ENCODE data around the gene HAO1. TPM values are rescaled to one million over a fixed set of nuclear protein-coding genes. Genes with fewer than 3 reads are reported as not detected.
"Not testable (repeated sequence)": the region's sequence is repeated elsewhere in the genome, so short reads cannot be mapped to it uniquely, and the experiment has no call there.

The HAO1 gene
- total RNA-seq = not detected in 2 replicates

- intact Hi-C loops (cut with micrococcal nuclease) = no loop called here
Measured at GRCh38 chr20:7940341-7940740, at the start of gene HAO1. Gene HAO1, minus strand, starts transcription at chr20:7940458. Its CDS starts 36 bp downstream, at chr20:7940422.

- intact Hi-C loops (cut with micrococcal nuclease) = no loop called here
Measured at GRCh38 chr20:7989379-7989778, 49.1 kb upstream of the HAO1 start.

- intact Hi-C loops (cut with micrococcal nuclease) = no loop called here
Measured at GRCh38 chr20:7985916-7986315, 45.7 kb upstream of the HAO1 start.

- intact Hi-C loops (cut with micrococcal nuclease) = loop anchor here (5.0 kb wide), 2 partner anchors 33 to 108 kb away; partner anchors contain the start of gene TMX4
Measured at GRCh38 chr20:7984192-7984591, 43.9 kb upstream of the HAO1 start.

GRCh38 chr20:7981374-7981773 is 41.1 kb upstream of the HAO1 start:
- intact Hi-C loops (cut with micrococcal nuclease) = loop anchor here (5.0 kb wide), 2 partner anchors 36 to 111 kb away; partner anchors contain the start of gene TMX4

- intact Hi-C loops (cut with micrococcal nuclease) = loop anchor here (5.0 kb wide), 2 partner anchors 37 to 112 kb away; partner anchors contain the start of gene TMX4
Measured at GRCh38 chr20:7980332-7981046, 40.2 kb upstream of the HAO1 start.

- intact Hi-C loops (cut with micrococcal nuclease) = no loop called here
Measured at GRCh38 chr20:7977709-7978108, 37.5 kb upstream of the HAO1 start.

GRCh38 chr20:7975851-7976414 is 35.7 kb upstream of the HAO1 start:
- intact Hi-C loops (cut with micrococcal nuclease) = no loop called here

- intact Hi-C loops (cut with micrococcal nuclease) = no loop called here
Measured at GRCh38 chr20:7974785-7975435, 34.7 kb upstream of the HAO1 start.

GRCh38 chr20:7971536-7972280 is 31.4 kb upstream of the HAO1 start:
- intact Hi-C loops (cut with micrococcal nuclease) = no loop called here

- intact Hi-C loops (cut with micrococcal nuclease) = no loop called here
Measured at GRCh38 chr20:7967199-7967844, 27.1 kb upstream of the HAO1 start.

GRCh38 chr20:7966176-7966575 is 25.9 kb upstream of the HAO1 start:
- intact Hi-C loops (cut with micrococcal nuclease) = no loop called here

- intact Hi-C loops (cut with micrococcal nuclease) = no loop called here
Measured at GRCh38 chr20:7959484-7959883, 19.2 kb upstream of the HAO1 start.

GRCh38 chr20:7956561-7956960 is 16.3 kb upstream of the HAO1 start:
- intact Hi-C loops (cut with micrococcal nuclease) = not testable (repeated sequence)

- intact Hi-C loops (cut with micrococcal nuclease) = no loop called here
Measured at GRCh38 chr20:7950387-7950786, 10.1 kb upstream of the HAO1 start.

GRCh38 chr20:7943891-7944290 is 3.6 kb upstream of the HAO1 start:
- intact Hi-C loops (cut with micrococcal nuclease) = no loop called here

GRCh38 chr20:7939663-7940062 is 595 bp downstream of the HAO1 start:
- intact Hi-C loops (cut with micrococcal nuclease) = loop anchor here (5.0 kb wide), 2 partner anchors 103 to 783 kb away; no protein-coding TSS in a partner anchor

- intact Hi-C loops (cut with micrococcal nuclease) = loop anchor here (5.0 kb wide), 2 partner anchors 104 to 784 kb away; no protein-coding TSS in a partner anchor
Measured at GRCh38 chr20:7938058-7938457, 2.2 kb downstream of the HAO1 start.

- intact Hi-C loops (cut with micrococcal nuclease) = loop anchor here (5.0 kb wide), 2 partner anchors 105 to 785 kb away; no protein-coding TSS in a partner anchor
Measured at GRCh38 chr20:7937328-7937727, 2.9 kb downstream of the HAO1 start.

GRCh38 chr20:7935027-7935551 is 5.2 kb downstream of the HAO1 start:
- intact Hi-C loops (cut with micrococcal nuclease) = loop anchor here (5.0 kb wide), 2 partner anchors 107 to 787 kb away; no protein-coding TSS in a partner anchor

- intact Hi-C loops (cut with micrococcal nuclease) = no loop called here
Measured at GRCh38 chr20:7933346-7933745, 6.9 kb downstream of the HAO1 start.
